ENCODE data around the gene CCDC88C.

The CCDC88C gene

GRCh38 chr14:91283666-91284065 is 134.0 kb downstream of the CCDC88C start:
- Histone ChIP-seq H3K4me1 (ENCODE audit: control insufficient read depth, insufficient read depth, low read length) (peaks cover 13% of the 10 kb centered on the region), H3K36me3 (ENCODE audit: control insufficient read depth in 2 of 2, insufficient read depth in 2 of 2, low read length in 2 of 2) (peaks cover 0 to 3% of the 10 kb centered on the region in 2 donors), H3K27ac (ENCODE audit: low read length) (no peak overlapping the region), H3K9ac (ENCODE audit: low read length in 2 of 2) (no peak overlapping the region), H3K4me3 (ENCODE audit: low read length in 2 of 2) (no peak overlapping the region), H3K27me3 (ENCODE audit: control insufficient read depth in 1 of 2, insufficient read depth in 2 of 2, low read length in 2 of 2) (no peaks in the 10 kb centered on the region), H3K9me3 (ENCODE audit: control insufficient read depth in 2 of 2, low read length in 2 of 2) (no peaks in the 10 kb centered on the region)

DNA sequence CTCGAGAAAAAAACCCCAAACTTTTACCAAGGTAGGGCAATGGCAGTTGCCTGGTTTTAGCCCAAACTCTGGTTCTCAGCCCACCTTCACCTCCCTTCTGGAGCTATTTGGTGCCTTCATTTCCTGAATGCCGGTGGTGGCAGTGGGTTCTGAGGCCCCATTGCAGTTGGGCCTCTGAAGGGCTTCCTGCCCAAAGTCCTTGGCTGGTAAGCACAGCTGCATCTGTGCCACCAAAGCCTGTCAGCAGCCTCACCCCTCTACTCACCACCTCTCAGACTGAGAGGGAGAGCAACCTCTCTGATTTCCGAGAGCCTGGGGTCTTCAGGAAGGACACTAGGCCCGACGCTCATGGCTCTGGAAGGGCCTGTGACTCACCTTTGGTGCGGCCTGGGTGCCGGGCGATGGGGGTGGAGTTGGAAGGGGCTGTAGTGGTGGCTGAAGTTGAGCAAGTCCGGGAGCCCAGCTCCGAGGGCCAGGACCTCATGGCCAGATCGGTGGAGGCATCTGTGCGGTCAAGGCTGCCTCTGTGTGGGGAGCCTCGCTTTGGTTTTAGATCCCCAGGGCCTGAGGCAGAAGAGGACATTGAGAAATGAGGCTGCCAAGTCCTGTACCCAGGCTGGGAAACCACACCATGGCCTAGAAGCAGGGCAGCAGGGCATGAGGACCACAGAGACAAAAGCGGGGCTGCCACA is 134.5 kb downstream of the CCDC88C start:
- H3K9ac ChIP-seq (ENCODE audit: low read length in 2 of 2): no peak overlapping the region
- H3K27ac ChIP-seq (ENCODE audit: low read length): no peak overlapping the region
- H3K36me3 ChIP-seq (ENCODE audit: control insufficient read depth in 2 of 2, insufficient read depth in 2 of 2, low read length in 2 of 2): peaks cover 0 to 3% of the 10 kb centered on the region in 2 donors
- no peaks in the 10 kb centered on the region for H3K9me3 ChIP-seq (ENCODE audit: control insufficient read depth in 2 of 2, low read length in 2 of 2)
- no peaks in the 10 kb centered on the region for H3K27me3 ChIP-seq (ENCODE audit: control insufficient read depth in 1 of 2, insufficient read depth in 2 of 2, low read length in 2 of 2)
- no peak overlapping the region for H3K4me3 ChIP-seq (ENCODE audit: low read length in 2 of 2)
- peaks cover 13% of the 10 kb centered on the region for H3K4me1 ChIP-seq (ENCODE audit: control insufficient read depth, insufficient read depth, low read length)

DNA sequence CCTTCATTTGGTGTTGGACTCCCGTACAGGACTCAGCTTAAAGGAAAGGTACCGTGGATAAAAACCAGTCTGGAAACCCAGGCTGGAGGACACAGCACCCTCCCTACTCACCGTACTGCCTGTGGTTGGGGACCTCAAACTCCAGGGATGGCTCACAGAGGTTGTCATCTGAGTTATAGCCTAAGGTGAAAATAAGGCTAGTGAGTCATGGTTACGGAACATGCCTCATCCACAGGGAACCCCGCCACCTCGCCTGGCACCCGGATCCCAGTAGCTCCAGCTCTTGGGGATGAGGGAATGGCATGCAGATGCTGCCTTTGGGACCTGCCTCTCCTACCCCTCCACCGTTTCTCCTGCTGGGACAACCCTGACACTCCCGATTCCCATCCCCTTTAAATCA is 136.3 kb downstream of the CCDC88C start:
- no peak overlapping the region for H3K9ac ChIP-seq (ENCODE audit: low read length in 2 of 2)

DNA sequence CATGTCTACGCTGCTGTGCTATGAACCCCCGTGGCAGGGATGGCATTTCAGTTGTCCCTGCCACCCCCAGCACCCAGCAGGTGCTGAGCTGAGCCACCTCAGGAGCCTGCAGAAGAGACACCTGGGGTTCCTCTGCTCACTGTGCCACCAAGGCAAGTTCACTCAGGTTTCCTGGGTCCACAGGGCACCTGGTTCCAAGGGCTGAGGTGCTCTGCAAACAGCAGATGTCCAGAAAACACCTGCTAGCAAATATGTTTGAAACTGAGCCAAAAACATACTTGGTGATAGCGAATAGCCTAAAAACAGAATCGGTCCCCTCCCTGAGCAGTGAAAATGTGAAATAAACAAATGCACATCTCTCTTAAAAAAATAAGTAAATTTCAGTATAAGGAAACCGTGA is 137.5 kb downstream of the CCDC88C start:
- Histone ChIP-seq H3K4me1 (ENCODE audit: control insufficient read depth, insufficient read depth, low read length) (peaks cover 27% of the 10 kb centered on the region), H3K27me3 (ENCODE audit: control insufficient read depth in 1 of 2, insufficient read depth in 2 of 2, low read length in 2 of 2) (no peaks in the 10 kb centered on the region), H3K36me3 (ENCODE audit: control insufficient read depth in 2 of 2, insufficient read depth in 2 of 2, low read length in 2 of 2) (peaks cover 0 to 3% of the 10 kb centered on the region in 2 donors), H3K27ac (ENCODE audit: low read length) (no peak overlapping the region), H3K9ac (ENCODE audit: low read length in 2 of 2) (no peak overlapping the region), H3K9me3 (ENCODE audit: control insufficient read depth in 2 of 2, low read length in 2 of 2) (no peaks in the 10 kb centered on the region), H3K4me3 (ENCODE audit: low read length in 2 of 2) (no peak overlapping the region)

More for the DNA sequence above, 136.3 kb downstream of the CCDC88C start:
- Histone ChIP-seq H3K27me3 (ENCODE audit: control insufficient read depth in 1 of 2, insufficient read depth in 2 of 2, low read length in 2 of 2) (no peaks in the 10 kb centered on the region), H3K27ac (ENCODE audit: low read length) (no peak overlapping the region), H3K9me3 (ENCODE audit: control insufficient read depth in 2 of 2, low read length in 2 of 2) (no peaks in the 10 kb centered on the region), H3K36me3 (ENCODE audit: control insufficient read depth in 2 of 2, insufficient read depth in 2 of 2, low read length in 2 of 2) (peaks cover 0 to 3% of the 10 kb centered on the region in 2 donors), H3K4me1 (ENCODE audit: control insufficient read depth, insufficient read depth, low read length) (peaks cover 26% of the 10 kb centered on the region), H3K4me3 (ENCODE audit: low read length in 2 of 2) (no peak overlapping the region)

GRCh38 chr14:91279354-91279753 is 138.3 kb downstream of the CCDC88C start:
- Histone ChIP-seq H3K27me3 (ENCODE audit: control insufficient read depth in 1 of 2, insufficient read depth in 2 of 2, low read length in 2 of 2) (no peaks in the 10 kb centered on the region), H3K4me1 (ENCODE audit: control insufficient read depth, insufficient read depth, low read length) (peaks cover 21% of the 10 kb centered on the region), H3K9me3 (ENCODE audit: control insufficient read depth in 2 of 2, low read length in 2 of 2) (no peaks in the 10 kb centered on the region), H3K36me3 (ENCODE audit: control insufficient read depth in 2 of 2, insufficient read depth in 2 of 2, low read length in 2 of 2) (peaks cover 0 to 3% of the 10 kb centered on the region in 2 donors), H3K4me3 (ENCODE audit: low read length in 2 of 2) (no peak overlapping the region), H3K9ac (ENCODE audit: low read length in 2 of 2) (no peak overlapping the region), H3K27ac (ENCODE audit: low read length) (no peak overlapping the region)

DNA sequence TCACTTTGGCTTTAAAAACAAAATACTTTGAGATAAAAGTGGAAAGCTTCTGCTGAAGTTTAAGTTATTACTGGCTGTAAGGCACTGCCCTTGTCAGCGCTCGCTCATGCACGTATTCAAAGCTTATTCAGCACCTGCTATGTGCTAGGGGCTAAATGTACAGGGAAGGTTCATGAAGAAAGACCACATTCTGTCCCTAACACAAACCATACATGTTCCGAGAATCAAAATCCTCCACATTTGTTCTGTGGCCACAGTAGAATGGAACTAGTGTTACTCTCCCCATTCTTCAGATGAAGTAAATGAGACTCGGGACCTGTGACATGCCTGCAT is 139.3 kb downstream of the CCDC88C start:
- Histone ChIP-seq H3K4me1 (ENCODE audit: control insufficient read depth, insufficient read depth, low read length) (peaks cover 18% of the 10 kb centered on the region), H3K27ac (ENCODE audit: low read length) (peak overlapping the region; percentile 66), H3K27me3 (ENCODE audit: control insufficient read depth in 1 of 2, insufficient read depth in 2 of 2, low read length in 2 of 2) (no peaks in the 10 kb centered on the region), H3K9ac (ENCODE audit: low read length in 2 of 2) (no peak overlapping the region), H3K4me3 (ENCODE audit: low read length in 2 of 2) (no peak overlapping the region), H3K36me3 (ENCODE audit: control insufficient read depth in 2 of 2, insufficient read depth in 2 of 2, low read length in 2 of 2) (peaks cover 0 to 3% of the 10 kb centered on the region in 2 donors), H3K9me3 (ENCODE audit: control insufficient read depth in 2 of 2, low read length in 2 of 2) (no peaks in the 10 kb centered on the region)

GRCh38 chr14:91277546-91278382 is 139.9 kb downstream of the CCDC88C start:
- peak overlapping the region; percentile 66 for H3K27ac ChIP-seq (ENCODE audit: low read length)

GRCh38 chr14:91274796-91275195 is 142.8 kb downstream of the CCDC88C start:
- peaks cover 0 to 3% of the 10 kb centered on the region in 2 donors for H3K36me3 ChIP-seq (ENCODE audit: control insufficient read depth in 2 of 2, insufficient read depth in 2 of 2, low read length in 2 of 2)
- peaks cover 29% of the 10 kb centered on the region for H3K4me1 ChIP-seq (ENCODE audit: control insufficient read depth, insufficient read depth, low read length)
- H3K4me3 ChIP-seq (ENCODE audit: low read length in 2 of 2): no peak overlapping the region
- no peaks in the 10 kb centered on the region for H3K9me3 ChIP-seq (ENCODE audit: control insufficient read depth in 2 of 2, low read length in 2 of 2)
- H3K27me3 ChIP-seq (ENCODE audit: control insufficient read depth in 1 of 2, insufficient read depth in 2 of 2, low read length in 2 of 2): no peaks in the 10 kb centered on the region
- H3K9ac ChIP-seq (ENCODE audit: low read length in 2 of 2): no peak overlapping the region
- no peak overlapping the region for H3K27ac ChIP-seq (ENCODE audit: low read length)

More at GRCh38 chr14:91277546-91278382, 139.9 kb downstream of the CCDC88C start:
- H3K4me3 ChIP-seq (ENCODE audit: low read length in 2 of 2): peak overlapping the region in 1 of 2 donors; percentile 8
- peaks cover 18% of the 10 kb centered on the region for H3K4me1 ChIP-seq (ENCODE audit: control insufficient read depth, insufficient read depth, low read length)
- peaks cover 0 to 3% of the 10 kb centered on the region in 2 donors for H3K36me3 ChIP-seq (ENCODE audit: control insufficient read depth in 2 of 2, insufficient read depth in 2 of 2, low read length in 2 of 2)
- H3K27me3 ChIP-seq (ENCODE audit: control insufficient read depth in 1 of 2, insufficient read depth in 2 of 2, low read length in 2 of 2): no peaks in the 10 kb centered on the region
- no peaks in the 10 kb centered on the region for H3K9me3 ChIP-seq (ENCODE audit: control insufficient read depth in 2 of 2, low read length in 2 of 2)
- H3K9ac ChIP-seq (ENCODE audit: low read length in 2 of 2): peak overlapping the region in 1 of 2 donors; percentile 42

DNA sequence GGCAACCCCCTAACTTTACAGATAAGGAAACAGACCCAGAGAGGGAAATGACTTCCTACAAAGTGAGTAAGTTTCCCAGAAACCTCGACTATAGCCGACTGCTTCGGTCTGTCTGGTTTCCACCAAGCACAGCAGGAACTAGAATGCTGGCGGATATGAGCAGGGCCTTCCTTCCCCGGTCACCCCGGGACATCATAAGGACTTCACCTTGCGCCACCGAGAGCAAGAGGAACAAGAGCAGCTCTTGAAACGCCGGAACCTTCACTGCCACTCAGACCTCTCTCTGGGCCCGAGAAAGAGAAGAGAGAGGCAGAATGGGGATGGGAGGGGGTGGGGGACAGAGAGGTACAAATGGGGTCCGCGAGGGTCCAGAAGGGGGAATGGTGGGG is 143.7 kb downstream of the CCDC88C start:
- H3K9me3 ChIP-seq (ENCODE audit: control insufficient read depth in 2 of 2, low read length in 2 of 2): no peaks in the 10 kb centered on the region
- H3K27ac ChIP-seq (ENCODE audit: low read length): no peak overlapping the region
- peaks cover 35% of the 10 kb centered on the region for H3K4me1 ChIP-seq (ENCODE audit: control insufficient read depth, insufficient read depth, low read length)
- H3K36me3 ChIP-seq (ENCODE audit: control insufficient read depth in 2 of 2, insufficient read depth in 2 of 2, low read length in 2 of 2): no peaks in the 10 kb centered on the region
- no peaks in the 10 kb centered on the region for H3K27me3 ChIP-seq (ENCODE audit: control insufficient read depth in 1 of 2, insufficient read depth in 2 of 2, low read length in 2 of 2)
- H3K4me3 ChIP-seq (ENCODE audit: low read length in 2 of 2): no peak overlapping the region
- H3K9ac ChIP-seq (ENCODE audit: low read length in 2 of 2): no peak overlapping the region

DNA sequence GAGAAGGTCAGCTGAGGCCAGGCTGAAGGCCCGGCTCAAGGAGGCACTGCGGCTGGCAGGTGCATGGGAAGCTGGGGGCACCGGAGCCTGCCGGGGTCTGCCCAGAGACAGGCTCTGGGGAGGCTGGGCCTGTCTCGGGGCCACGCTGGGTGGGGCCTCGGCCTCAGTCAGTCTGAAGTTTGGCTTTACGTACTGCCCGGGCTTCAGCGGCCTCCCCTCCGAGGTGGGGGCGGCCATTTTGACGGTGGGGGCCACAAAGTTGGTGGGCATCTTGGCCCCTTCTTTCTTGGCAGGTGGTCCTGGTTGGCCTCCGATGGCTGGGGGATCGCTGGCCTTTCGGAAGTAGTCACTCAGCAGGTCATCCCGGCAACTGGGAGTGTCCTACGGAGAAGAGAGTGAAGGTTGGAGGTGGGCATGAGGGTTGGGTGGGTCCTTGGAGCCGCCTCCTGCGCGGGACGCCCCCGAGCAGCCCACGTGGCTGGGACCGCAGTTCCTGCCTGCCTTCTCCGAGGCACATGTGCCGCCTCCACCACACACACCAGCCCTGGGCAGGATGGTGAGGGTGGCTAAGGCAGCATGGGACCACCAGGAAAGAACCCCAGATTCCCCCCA is 144.2 kb downstream of the CCDC88C start:
- H3K36me3 ChIP-seq (ENCODE audit: control insufficient read depth in 2 of 2, insufficient read depth in 2 of 2, low read length in 2 of 2): no peaks in the 10 kb centered on the region
- H3K27me3 ChIP-seq (ENCODE audit: control insufficient read depth in 1 of 2, insufficient read depth in 2 of 2, low read length in 2 of 2): no peaks in the 10 kb centered on the region
- H3K27ac ChIP-seq (ENCODE audit: low read length): no peak overlapping the region
- H3K9ac ChIP-seq (ENCODE audit: low read length in 2 of 2): no peak overlapping the region
- no peaks in the 10 kb centered on the region for H3K9me3 ChIP-seq (ENCODE audit: control insufficient read depth in 2 of 2, low read length in 2 of 2)
- H3K4me3 ChIP-seq (ENCODE audit: low read length in 2 of 2): no peak overlapping the region
- H3K4me1 ChIP-seq (ENCODE audit: control insufficient read depth, insufficient read depth, low read length): peaks cover 35% of the 10 kb centered on the region
